CMK (cell line): Measurements from ENCODE around the gene IFNL1.
"Not testable (repeated sequence)": the region's sequence is repeated elsewhere in the genome, so short reads cannot be mapped to it uniquely, and the experiment has no call there.

Experiments used
- DNase-seq: peaks from one replicate; pipeline ENCODE4 v3.0.0-alpha.2; 2010; ENCODE audit warnings: low read depth

IFNL1 gene

DNA sequence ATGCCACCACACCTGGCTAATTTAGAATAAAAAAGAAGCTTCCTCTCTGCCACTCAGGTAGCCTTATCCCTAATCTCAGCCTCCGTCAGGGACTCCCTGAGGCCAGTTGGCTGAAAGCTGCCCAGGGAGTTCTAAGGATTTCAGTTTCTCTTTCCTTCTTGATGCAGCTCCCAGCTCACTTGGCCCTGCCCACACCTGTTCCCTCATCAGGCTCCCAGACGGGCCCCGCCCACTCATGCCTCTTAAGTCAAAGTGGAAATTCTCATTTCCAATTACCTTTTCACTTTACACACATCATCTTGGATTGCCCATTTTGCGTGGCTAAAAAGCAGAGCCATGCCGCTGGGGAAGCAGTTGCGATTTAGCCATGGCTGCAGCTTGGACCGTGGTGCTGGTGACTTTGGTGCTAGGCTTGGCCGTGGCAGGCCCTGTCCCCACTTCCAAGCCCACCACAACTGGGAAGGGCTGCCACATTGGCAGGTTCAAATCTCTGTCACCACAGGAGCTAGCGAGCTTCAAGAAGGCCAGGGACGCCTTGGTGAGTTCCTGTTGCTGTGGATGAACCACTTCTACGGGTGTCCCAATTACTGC, at the start of gene IFNL1:
Gene IFNL1 (plus strand): TSS at position 353 of the 591 bp plus-strand sequence. CDS start 15 bp downstream, at position 368.
- no peak for DNase-seq

GRCh38 chr19:39246951-39247669, 49.1 kb upstream of the IFNL1 start:
- no peak for DNase-seq

GRCh38 chr19:39247701-39248664, 48.2 kb upstream of the IFNL1 start:
- DNase-seq: no peak

- no peak for DNase-seq
Observed at GRCh38 chr19:39248806-39249205, 47.4 kb upstream of the IFNL1 start, which contains the start of gene IFNL4. IFNL4 (minus strand) TSS chr19:39248856.

- DNase-seq: no peak
Observed at GRCh38 chr19:39251081-39251480, 45.1 kb upstream of the IFNL1 start.

DNA sequence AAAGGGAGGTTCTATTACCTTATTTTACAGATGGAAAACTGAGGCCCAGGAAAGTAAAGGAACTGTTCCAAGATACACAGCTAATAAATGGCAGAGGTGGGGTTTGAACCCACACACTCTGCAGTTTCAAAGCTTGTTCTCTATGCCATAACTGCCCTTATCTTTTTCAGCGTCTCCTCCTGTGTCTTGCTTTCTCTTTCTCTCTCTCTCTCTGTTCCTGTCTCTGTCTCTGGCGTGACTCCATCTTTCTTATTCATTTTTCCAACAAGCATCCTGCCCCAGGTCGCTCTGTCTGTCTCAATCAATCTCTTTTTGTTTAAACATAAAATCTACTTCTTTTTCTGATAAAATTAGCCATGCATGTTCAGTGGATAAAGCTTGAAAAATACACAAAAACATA, 44.4 kb upstream of the IFNL1 start:
- DNase-seq: no peak

- DNase-seq: peak; percentile 68
Observed at GRCh38 chr19:39252458-39252857, 43.7 kb upstream of the IFNL1 start.

GRCh38 chr19:39253374-39254149, 42.6 kb upstream of the IFNL1 start:
- peak; percentile 35 for DNase-seq

DNA sequence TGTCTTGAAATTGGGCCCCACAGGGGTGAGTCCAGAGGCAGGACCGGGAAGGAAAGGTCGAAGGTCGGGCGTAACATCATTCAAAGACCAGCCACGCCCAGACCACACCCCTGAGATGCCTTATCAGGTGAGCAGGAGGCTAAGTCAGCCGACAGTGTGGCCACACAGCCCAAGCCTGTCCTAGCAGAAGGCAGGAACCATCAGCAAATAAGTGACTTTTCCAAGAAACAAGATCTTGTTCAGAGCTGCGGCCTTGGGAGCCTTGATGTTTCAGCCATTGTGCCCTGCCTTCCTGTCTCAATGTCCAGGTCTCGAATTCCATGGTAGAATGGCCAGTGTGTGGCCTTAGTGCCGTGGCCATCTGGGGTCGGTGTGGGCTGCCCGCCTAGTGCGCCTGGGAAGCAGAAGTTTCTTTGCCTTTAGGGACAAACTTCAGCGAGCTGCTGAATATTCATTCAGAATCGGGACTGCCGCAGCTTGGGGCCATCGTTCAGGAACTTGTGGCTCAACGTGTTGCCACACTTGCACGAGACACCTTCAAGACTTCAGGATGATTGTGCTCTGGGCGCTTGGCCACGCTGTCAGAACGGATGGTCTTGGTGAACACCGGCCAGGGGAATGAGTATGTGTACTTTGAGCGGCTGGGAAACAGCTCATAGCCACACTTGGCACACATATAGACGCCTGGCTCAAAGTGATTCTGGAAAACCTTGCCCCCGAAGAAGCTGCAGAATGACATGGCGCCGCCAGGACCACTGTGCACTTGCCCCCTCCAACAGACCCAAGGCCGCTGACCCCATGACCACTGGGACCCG, 41.5 kb upstream of the IFNL1 start:
- no peak for DNase-seq

- no peak for DNase-seq
Observed at GRCh38 chr19:39257227-39257626, 39.0 kb upstream of the IFNL1 start.

- DNase-seq: no peak
Observed at GRCh38 chr19:39261704-39262103, 34.5 kb upstream of the IFNL1 start.

DNA sequence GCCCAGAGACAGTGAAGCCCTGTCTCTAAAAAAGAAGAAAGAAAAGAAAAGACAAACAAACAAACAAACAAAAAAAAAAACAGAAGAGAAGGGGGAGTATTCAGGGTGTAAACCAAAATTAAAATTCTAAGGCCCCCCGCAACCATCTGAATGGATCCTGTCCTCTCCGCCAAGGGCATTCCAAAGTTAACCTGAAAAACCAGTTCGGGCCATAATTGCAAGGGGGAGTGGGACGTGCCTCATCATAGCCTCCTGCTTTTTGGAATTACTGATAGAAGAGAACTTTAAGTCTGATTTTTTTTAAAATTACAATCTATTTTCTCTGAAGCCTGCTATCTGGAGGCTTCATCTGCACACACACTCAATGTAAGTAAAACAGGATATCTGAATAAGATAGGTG, 33.7 kb upstream of the IFNL1 start:
- no peak for DNase-seq

- no peak for DNase-seq
Observed at GRCh38 chr19:39263912-39264305, 32.3 kb upstream of the IFNL1 start.

DNA sequence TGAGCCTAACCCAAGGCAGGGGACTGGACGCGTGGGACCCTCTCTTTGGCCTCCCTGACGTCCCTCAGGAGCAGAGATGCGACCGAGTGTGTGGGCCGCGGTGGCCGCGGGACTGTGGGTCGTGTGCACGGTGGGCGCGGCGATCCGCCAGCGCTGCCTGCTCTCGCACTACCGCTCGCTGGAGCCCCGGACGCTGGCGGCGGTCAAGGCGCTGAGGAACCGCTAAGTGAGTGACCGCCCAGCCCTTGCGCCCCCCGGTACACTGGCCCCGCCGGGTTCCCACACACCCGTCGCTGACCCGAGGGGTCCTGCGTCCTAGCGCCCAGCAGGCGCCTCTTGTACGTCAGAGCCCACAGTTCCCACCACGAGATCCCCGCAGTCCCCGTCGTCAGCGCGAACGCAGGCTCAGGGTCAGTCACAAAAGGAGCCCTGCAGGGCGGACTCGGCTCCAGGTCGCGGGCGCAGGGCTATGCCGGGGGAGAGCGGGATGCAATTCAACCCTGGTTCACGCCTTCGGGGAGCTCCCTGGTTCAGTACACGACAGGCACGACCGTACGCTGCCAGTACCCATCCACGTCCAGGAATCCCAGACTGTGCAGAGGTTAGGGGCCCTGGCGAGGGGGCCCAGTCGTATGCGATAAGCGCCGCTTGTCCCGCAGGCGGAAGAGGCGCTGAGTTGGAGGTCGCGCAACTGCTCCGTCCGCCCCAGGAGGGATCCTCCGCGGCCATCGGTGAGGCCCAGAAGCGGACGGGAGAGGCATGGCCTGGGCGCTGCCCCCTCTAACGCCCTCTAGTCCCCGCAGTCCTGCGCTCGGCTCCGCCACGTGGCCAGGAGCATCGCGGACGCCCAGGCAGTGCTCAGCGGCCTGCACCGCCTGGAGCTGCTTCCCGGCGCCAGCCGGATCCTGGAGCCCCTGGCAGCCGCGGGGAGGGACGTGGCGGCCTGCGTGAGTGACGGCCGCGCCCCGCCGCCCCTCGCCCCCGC, 31.6 kb upstream of the IFNL1 start:
- DNase-seq: no peak

DNA sequence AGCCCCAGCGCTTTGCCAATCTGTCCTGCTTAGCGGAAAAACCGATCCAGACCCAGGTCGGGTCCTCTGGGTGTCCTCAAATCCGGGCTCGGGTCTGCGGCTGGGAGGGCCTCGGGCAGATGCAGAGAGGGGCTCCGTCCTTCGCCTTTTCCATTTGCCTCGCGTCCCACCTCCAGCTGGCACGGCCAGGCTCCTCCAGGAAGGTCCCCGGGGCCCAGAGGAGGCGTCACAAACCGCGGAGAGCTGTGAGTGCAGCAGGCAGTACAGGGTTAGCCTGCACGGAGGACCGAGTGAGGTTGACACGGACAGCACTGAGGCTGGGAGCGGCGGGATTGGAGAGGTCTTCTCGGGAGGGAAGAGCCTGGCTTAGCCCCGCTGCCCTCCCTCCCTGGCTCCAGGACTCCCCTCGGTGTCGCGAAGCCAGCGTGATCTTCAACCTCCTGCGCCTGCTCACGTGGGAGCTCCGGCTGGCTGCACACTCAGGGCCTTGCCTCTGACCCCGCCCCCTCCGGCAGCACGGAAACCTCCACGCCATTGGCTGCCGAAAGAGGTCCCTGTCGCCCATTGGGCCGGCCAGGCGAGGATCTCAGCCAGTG, 30.8 kb upstream of the IFNL1 start:
- no peak for DNase-seq

DNA sequence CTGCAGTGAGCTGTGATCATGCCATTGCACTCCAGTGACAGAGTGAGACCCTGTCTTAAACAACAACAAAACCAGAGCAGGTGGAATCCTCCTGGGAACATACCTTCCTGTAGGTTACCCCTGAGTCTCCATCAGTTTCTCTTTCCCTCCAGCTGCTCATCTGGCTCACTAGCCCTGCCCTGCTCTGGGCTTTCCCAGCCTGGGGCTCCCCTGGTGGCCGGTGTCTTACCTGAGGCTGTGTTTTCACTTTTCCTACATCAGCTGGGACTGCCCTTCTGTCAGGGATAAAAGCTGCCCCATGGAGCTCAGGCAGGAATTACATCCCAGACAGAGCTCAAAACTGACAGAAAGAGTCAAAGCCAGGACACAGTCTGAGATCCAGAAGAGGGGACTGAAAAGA, 28.1 kb upstream of the IFNL1 start, which contains the start of gene IFNL2:
Gene IFNL2 (plus strand): TSS at position 312 of the 400 bp plus-strand sequence. CDS start 173 bp downstream, outside the sequence.
- DNase-seq: not testable (repeated sequence)

DNA sequence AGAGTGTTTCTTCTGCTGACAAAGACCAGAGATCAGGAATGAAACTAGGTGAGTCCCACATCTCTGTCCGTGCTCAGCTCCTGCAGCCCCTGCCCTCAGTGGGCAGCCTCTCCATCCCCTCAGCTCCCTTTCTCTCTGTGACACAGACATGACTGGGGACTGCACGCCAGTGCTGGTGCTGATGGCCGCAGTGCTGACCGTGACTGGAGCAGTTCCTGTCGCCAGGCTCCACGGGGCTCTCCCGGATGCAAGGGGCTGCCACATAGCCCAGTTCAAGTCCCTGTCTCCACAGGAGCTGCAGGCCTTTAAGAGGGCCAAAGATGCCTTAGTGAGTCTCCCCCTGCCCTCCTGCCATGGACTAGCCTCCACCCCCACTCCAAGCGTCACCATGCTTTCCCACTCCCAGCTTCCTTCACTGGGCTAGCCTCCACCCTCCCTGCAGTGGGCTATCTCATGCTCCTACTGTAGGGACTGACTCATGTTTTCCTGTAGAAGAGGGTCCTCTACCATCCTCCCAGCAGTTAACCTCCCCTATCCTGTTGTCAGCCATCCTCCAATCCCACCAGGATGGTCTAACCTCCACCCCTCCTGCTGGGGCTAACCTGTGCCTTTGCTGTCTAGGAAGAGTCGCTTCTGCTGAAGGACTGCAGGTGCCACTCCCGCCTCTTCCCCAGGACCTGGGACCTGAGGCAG, 27.5 kb upstream of the IFNL1 start:
- not testable (repeated sequence) for DNase-seq

DNA sequence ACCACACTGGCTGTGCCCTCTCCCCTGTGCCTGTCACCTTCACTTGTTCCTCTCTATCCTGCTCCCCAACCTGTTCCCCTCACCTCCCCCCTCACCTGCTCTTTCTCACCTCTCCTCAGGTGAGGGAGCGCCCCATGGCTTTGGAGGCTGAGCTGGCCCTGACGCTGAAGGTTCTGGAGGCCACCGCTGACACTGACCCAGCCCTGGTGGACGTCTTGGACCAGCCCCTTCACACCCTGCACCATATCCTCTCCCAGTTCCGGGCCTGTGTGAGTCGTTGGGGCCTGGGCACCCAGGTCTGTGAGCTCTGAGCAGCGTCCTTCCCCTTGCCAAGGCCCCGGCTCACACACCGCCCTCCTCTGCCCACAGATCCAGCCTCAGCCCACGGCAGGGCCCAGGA, 26.8 kb upstream of the IFNL1 start:
- not testable (repeated sequence) for DNase-seq
